CD4-positive, alpha-beta T cell treated with Interleukin-12 subunit alpha and Interleukin-12 subunit beta, for 1 hour (primary cell): Measurements from ENCODE around the gene RPTOR.

Source experiments
- DNase-seq: peaks from one replicate; pipeline ENCODE4 v3.0.0-alpha.2; 2020

The RPTOR gene

GRCh38 chr17:80995131-80995530, 450.5 kb downstream of the RPTOR start:
- no peak for DNase-seq

DNA sequence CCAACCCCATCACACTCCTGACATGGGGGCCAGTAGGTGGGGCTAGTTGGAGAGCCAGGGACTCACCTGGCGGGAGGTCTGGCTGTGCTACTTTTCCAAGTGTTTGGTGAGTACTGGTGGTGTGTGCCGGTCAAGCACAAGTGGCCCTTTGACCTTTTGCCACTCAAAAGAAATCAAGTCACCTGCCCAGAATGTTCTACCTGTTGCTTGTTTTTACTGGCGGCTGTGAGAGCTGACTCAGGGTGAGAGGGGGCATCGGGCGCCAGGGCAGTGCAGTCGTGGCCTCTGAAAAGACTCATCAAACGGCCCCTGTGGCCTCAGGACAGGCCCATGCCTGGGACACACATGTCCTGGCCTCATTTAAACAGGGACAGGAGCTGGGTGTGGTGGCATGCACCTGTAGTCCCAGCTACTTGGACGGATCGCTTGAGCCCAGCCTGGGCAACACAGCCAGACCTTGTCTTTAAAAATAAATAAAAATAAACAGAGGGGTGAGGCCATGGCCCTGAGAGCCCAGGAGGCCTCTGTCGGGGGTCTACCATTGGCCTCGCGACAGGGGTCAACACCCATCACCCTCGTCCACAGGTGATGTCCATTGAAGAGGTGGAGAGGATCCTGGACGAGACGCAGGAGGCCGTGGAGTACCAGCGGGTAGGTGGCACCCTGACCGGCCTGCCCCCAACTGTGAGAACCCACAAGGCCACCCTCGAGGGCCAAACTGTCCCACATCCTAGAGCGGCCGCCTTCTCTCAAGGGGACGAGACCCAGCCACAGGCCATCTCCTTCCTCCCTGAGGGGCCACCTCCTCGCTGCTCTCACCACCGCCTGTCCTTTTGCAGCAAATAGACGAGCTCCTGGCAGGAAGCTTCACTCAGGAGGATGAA, 452.0 kb downstream of the RPTOR start:
- DNase-seq, result no peak

GRCh38 chr17:80997424-80998117, 452.9 kb downstream of the RPTOR start:
- DNase-seq, result no peak

DNA sequence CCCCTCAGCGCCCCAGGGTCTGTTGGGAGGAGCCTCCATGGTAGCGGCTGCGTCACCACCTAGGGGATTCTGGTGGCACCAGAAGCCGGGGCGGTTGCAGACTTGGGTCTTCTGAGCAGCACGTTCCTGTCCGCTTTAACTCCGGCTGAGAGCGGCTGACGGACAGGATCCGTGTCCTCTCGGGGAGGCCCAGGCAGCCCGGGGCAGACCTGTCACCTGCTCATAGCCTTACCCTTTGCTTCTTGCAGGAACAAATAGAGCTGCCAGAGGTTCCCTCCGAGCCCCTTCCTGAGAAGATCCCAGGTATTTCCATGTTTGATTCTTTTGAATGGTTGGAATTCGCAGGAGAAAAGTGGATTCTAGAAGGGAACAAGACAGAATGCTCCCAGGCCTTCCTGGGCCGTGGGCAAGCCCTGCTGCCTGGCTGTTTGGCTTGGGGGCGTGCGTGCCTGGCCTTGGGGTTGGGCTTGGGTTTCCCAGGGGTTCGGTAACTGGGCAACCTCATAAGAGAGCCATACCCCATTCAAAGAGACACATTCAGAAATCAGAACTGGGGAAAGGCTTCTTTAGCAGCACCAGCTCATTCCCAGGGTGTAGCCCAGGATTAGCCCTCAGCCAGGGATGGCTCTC, 453.6 kb downstream of the RPTOR start:
- DNase-seq, result no peak

DNA sequence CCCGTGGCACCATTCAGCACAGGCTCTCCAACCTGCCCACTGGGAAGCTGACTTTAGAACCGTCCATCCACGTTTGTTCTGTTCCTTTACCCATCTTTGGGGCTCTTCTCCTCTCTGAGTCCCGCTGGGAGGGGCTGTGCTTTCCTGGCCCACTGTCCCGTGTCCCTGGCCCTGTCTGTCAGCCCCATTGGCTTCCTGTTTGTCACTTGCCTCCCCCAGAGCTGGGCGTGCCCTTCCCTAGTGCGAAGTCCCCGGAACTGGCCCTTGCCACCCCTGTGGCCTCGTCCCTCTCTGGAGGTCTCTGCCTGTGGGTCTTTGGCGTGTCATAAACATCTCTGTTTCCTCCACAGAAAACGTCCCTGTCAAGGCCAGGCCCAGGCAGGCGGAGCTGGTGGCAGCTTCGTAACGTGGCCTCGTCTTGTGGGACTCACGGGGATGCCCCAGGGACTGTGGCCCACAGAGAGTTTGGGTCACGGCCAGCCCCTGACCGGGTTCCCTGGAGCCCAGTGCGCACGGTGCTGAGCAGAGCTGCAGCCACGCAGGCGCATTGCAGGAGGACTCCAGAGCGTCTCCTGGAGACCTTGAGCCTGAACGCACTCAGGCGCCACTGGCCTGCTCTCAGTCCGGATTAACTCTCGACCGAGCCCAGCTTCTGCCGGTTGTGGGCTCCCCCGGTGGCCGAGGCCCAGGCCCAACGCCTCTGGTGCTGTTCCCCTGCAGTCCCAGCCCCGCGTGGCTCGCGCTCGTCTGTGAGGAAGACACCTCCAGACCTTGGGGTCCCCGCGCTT, 454.3 kb downstream of the RPTOR start:
- no peak for DNase-seq

- DNase-seq, result no peak
Observed at GRCh38 chr17:80999536-81000333, 455.1 kb downstream of the RPTOR start.

DNA sequence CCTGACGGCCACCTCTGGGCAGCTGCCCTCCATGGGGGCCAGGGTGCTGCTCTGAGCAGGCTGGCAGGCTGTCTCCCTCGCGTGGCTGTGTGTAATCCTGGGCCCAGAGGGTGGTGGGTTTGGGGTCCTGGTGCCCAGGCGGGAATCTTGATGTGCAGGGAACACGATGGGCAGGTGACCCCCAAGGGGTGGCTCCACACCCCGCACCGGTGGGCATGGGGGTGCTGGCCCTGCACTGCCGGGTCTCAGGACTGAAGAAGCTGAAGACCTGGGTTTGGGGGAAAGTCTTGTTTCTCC, 455.6 kb downstream of the RPTOR start:
- no peak for DNase-seq

GRCh38 chr17:81000631-81001357, 456.2 kb downstream of the RPTOR start:
- DNase-seq, result no peak

DNA sequence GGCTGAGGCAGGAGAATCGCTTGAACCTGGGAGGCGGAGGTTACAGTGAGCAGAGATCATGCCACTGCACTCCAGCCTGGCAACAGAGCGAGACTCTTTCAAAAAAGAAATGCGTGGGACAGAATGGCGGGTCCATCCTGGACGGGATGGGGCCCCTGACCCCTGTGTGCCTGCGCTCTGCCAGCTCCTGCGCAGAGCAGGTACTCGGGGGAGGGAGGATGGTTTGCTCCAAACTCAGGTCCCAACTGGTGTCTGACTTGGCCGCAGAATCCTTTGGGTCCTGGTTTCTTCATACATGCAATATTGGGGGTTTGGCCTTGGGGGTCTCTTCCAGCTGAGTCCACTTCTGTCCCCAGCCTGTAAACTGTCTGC, 457.4 kb downstream of the RPTOR start:
- DNase-seq, result no peak

DNA sequence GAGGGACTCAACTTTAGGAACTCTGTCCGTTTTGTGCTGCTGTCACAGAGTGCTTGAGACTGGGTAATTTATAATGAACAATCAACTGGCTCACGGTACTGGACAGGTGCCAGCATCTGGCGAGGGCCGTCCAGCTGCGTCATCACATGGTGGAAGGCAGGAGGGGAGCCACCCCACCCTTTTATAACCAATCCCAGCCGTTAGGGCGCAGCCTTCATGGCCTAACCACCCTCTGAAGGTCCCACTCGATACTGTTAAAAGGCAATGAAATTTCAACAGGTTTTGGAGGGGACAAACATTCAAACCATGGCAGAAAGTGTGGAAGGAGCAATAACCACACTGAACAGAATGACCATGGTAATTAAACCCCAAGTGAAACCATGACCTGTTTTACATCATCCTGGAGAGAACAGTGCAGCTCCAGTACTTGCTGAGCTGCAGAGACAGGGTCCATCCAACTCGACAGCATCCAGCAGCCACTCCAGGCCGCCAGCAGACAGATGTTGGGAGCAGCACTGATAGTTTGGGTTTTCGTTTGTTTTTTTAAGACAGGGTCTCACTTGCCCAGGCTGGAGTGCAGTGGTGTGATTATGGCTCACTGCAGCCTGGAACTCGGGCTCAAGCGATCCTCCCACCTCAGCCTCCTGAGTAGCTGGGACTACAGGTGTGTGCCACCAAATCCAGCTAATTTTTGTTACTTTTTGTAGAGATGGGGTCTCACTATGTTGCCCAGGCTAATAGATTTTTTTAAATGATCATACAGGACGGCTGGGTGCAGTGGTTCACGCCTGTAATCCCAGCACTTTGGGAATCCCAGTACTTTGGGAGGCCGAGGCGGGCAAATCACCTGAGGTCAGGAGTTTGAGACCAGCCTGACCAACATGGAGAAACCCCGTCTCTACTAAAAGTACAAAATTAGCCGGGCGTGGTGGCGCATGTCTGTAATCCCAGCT, 458.0 kb downstream of the RPTOR start:
- DNase-seq, result no peak

DNA sequence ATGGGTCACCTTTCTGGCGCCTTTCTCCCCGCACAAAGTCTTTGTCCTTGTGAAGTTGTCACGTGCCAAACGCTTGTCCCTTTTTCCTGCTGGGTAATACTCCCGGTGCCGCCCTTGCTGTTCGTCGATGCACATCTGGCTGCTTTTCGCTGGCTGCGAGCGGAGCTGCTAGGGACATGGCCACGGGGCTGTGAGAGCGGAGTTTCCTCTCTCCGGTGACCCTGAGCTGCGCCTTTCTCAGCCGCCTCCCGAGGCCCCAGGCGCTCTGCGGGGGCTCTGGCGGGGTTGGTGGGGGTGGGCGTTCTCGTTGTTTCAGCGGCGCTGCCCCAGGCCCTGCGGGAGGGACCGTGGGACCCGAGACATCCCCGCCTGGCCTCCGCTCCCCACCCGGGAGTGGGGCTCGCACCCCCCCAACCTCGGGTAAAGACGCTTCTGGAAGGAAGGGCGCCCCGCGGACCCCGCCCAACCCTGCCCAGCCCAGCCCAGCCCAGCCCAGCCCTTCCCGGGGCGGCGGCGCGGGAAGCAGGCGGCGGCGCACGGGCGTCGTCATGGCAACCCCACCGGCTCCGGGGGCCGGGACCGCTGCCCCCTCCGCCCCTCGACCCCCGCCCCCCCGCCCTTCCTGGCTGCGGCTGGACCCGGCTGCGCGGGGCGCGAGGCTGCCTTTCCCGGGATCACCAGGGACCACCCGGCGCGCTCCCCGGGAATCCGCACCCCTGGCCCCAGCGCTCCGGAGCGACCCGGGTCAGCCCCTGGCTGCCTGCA, 459.3 kb downstream of the RPTOR start:
- no peak for DNase-seq

DNA sequence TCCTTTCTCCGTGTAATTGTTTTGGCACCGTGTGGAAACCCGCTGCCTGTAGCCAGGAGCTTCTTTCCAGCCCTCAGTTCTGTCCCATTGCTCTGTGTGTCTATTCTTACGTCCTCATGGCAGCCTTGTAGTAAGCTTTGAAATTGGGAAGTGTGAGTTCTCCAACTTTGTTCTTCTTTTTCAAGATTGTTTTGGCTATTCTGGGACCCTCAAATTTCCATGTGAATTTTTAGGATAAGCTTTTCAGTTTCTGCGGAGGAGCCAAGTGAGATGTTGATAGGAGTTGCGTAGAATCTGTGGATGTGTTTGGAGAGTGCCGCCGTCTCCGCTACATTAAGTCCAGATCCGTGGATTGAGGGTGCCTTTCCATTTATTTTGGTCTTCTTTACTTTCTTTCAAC, 462.3 kb downstream of the RPTOR start:
- DNase-seq, result no peak

GRCh38 chr17:81008140-81008539, 463.5 kb downstream of the RPTOR start:
- no peak for DNase-seq

GRCh38 chr17:81009136-81009535, 464.5 kb downstream of the RPTOR start:
- no peak for DNase-seq

DNA sequence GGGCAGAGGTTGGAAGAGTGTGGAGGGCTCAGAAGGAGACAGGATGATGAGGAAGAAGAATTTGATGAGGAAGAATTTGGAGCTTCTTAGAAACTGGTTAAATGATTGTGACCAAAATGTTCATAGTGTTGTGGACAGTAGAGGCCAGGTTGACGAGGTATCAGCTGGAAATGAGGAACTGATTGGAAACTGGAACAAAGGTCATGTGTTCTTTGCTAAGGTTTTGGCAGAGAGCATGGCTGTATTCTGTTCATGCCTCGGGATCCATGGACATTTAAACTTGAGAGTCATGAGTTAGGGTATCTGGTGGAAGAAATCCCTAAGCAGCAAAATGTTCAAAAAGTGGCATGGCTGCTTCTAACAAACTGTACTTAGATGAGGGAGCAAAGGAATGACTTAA, 466.3 kb downstream of the RPTOR start:
- no peak for DNase-seq

DNA sequence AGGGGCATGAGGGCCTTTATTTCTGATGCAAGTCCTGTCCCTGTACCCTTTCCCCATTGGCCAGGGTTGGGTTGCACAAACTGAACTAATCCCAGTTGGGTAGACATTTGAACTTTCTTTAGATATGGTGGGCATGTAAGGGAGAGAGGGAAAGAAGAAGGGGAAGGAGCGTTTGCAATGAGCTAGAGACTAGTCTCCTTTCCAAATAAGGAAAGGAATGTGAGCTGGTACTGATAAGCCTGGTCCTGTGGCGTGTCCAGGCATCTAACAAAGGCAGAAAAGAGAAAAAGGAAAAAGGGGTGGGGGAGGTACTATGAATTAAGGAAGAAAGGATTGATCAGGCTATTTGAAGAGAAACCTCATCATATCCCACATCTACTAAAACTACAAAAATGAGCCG, 467.3 kb downstream of the RPTOR start:
- no peak for DNase-seq

DNA sequence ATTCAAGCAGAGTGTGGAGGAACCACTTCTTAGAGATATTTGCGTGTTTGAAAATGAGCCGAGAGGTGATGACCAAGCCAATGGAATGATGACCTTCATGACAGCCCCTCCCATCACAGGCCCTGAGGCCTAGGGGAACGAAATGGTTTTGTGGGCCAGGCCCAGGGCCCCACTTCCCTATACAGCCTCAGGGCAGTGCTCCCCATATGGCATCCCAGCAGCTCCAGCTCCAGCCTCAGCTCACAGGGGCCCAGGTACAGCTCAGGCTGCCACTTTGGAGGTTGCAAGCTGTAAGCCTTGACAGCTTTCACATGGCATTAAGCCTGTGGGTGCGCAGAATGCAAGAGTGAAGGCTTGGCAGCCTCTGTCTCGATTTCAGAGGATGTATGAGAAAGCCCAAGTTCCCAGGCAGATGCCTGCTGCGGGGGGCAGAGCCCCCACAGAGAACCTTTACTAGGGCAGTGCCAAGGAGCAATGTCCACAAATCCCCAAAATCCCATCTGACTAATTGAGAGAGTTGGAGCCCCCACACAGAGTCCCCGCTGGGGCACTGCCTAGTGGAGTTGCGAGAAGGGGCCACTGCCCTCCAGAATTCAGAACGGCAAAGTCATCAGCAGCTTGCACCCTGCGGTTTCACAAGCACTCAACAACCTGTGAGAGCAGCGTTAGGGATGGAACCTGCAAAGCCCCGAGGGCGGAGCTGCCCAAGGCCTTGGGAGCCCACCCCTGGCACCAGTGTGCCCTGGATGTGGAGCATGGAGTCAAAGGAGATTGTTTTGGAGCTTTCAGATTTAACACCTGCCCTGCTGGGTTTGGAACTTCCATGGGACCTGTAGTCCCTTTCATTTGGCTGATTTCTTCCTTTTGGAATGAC, 468.2 kb downstream of the RPTOR start:
- no peak for DNase-seq

GRCh38 chr17:81013642-81014041, 469.0 kb downstream of the RPTOR start:
- no peak for DNase-seq

GRCh38 chr17:81015136-81015535, 470.5 kb downstream of the RPTOR start:
- no peak for DNase-seq
